ENCODE results near the gene ZFYVE16. TPM values are rescaled to one million over a fixed set of nuclear protein-coding genes. Genes with fewer than 3 reads are reported as not detected.

Gene ZFYVE16
- total and polyA plus RNA-seq, 2 of the 13 experiments (the other 11 are each of a cell fraction or from before 2014, with no cell fraction given) = 9.3 to 33.3 TPM

GRCh38 chr5:80491296-80491695 is 83.4 kb downstream of the ZFYVE16 start (continued):
- TF ChIP-seq ZNF512B (CRISPR knock-in tag; IDR thresholded peaks at IDR 0.05; ENCODE audit: borderline replicate concordance) (no peak), ZNF770 (CRISPR knock-in tag; IDR thresholded peaks at IDR 0.05) (peak; percentile 80), ZNF83 (CRISPR knock-in tag; IDR thresholded peaks at IDR 0.05; ENCODE audit: borderline replicate concordance) (no peak), MEIS2 (CRISPR knock-in tag; IDR thresholded peaks at IDR 0.05) (peak; percentile 73; the same call in 1 of the 2 replicates), MED1 (CRISPR knock-in tag; IDR thresholded peaks at IDR 0.05) (no peak), ZNF326 (CRISPR knock-in tag; IDR thresholded peaks at IDR 0.05; ENCODE audit: borderline replicate concordance) (no peak), RXRB (CRISPR knock-in tag; IDR thresholded peaks at IDR 0.05; ENCODE audit: borderline replicate concordance) (no peak), POGZ (CRISPR knock-in tag; IDR thresholded peaks at IDR 0.05) (no peak), ZNF17 (CRISPR knock-in tag; IDR thresholded peaks at IDR 0.05) (no peak), ZNF331 (CRISPR knock-in tag; IDR thresholded peaks at IDR 0.05) (0 out of 2 replicates have a peak, but pooled peaks have one; percentile 33), SP140L (CRISPR knock-in tag; IDR thresholded peaks at IDR 0.05; ENCODE audit: borderline replicate concordance) (no peak), PHF8 (CRISPR knock-in tag; IDR thresholded peaks at IDR 0.05) (no peak), RBM39 (IDR thresholded peaks at IDR 0.05; ENCODE audit: low read depth, low read length, poor library complexity, severe bottlenecking) (no peak), REPIN1 (CRISPR knock-in tag; IDR thresholded peaks at IDR 0.05; ENCODE audit: borderline replicate concordance, low read depth) (peak; percentile 30; the same call in 1 of the 2 replicates), PRDM4 (CRISPR knock-in tag; IDR thresholded peaks at IDR 0.05; ENCODE audit: borderline replicate concordance) (no peak), ZNF431 (CRISPR knock-in tag; IDR thresholded peaks at IDR 0.05; ENCODE audit: borderline replicate concordance, low read depth) (no peak), NFE2L1 (CRISPR knock-in tag; IDR thresholded peaks at IDR 0.05; ENCODE audit: borderline replicate concordance) (no peak), POLR2A (IDR thresholded peaks at IDR 0.05; ENCODE audit: insufficient read depth in 1 of 2, low read depth in 2 of 2, low read length in 2 of 2) (no peak), ATF7-NPFF (CRISPR knock-in tag; IDR thresholded peaks at IDR 0.05; ENCODE audit: low read depth) (no peak), NFKB2 (CRISPR knock-in tag; IDR thresholded peaks at IDR 0.05; ENCODE audit: borderline replicate concordance) (no peak), SALL1 (CRISPR knock-in tag; IDR thresholded peaks at IDR 0.05) (peak; percentile 14; the same call in 1 of the 2 replicates), ZNF296 (CRISPR knock-in tag; conservative IDR thresholded peaks at IDR 0.05) (no peak)
